CD4-positive, alpha-beta T cell (primary cell): ENCODE measurements around the gene HEY2. TPM values are rescaled to one million over a fixed set of nuclear protein-coding genes. Genes with fewer than 3 reads are reported as not detected.

Experiments
- ATAC-seq: fragments of 200-7000 bp; cut with Tn5 transposase; one replicate; pipeline ENCODE4 v1.10.0; 2022; ENCODE audit warnings: mild to moderate bottlenecking; ENCODE audit not compliant: poor library complexity
- CTCF ChIA-PET: fragments of 350-600 bp; sonication (Branson Sonifier 250); formaldehyde crosslinking; loops from one replicate; lab custom pipeline; 2021; ENCODE audit warnings: antibody characterized with exemption, inconsistent platforms; lab: Charles Lee
- POLR2A ChIA-PET: fragments of 350-600 bp; sonication (Branson Sonifier 250); formaldehyde crosslinking; loops from one replicate; lab custom pipeline; 2021; ENCODE audit warnings: antibody characterized with exemption, inconsistent platforms; lab: Charles Lee
- DNase-seq, 14 experiments: peaks; one replicate each; pipeline ENCODE4 v3.0.0-alpha.2; 2013 to 2020; ENCODE audit warnings: mixed read lengths in 2 of 14
- H3K27ac ChIP-seq, 2 donors: one replicate each; pipeline versions ENCODE4 v1.5.1 to v1.7.0; 2013; ENCODE audit warnings: low read length in 2 of 2, low read depth in 1 of 2, mild to moderate bottlenecking in 1 of 2
- H3K27me3 ChIP-seq, 2 experiments: 1 replicate in 1 of 2; 2 replicates in 1 of 2; pipeline versions ENCODE4 v1.6.1 to v1.7.0; 2013; ENCODE audit warnings: low read length in 2 of 2, control low read depth in 1 of 2, mild to moderate bottlenecking in 1 of 2, moderate library complexity in 1 of 2; ENCODE audit not compliant: insufficient read depth in 2 of 2, control insufficient read depth in 1 of 2
- H3K36me3 ChIP-seq: one replicate; pipeline ENCODE4 v1.6.1; 2013; ENCODE audit warnings: low read length, control low read depth; ENCODE audit not compliant: insufficient read depth
- H3K4me1 ChIP-seq: one replicate; pipeline ENCODE4 v1.6.1; 2013; ENCODE audit warnings: low read length, control low read depth; ENCODE audit not compliant: insufficient read depth
- H3K4me3 ChIP-seq: one replicate; pipeline ENCODE4 v1.5.1; 2013; ENCODE audit warnings: mild to moderate bottlenecking, low read length, moderate library complexity
- H3K9me3 ChIP-seq, 2 experiments: 1 replicate in 1 of 2; 2 replicates in 1 of 2; pipeline versions ENCODE4 v1.6.1 to v1.7.0; 2013; ENCODE audit warnings: low read length in 2 of 2, mild to moderate bottlenecking in 2 of 2, control low read depth in 1 of 2, moderate library complexity in 1 of 2; ENCODE audit not compliant: control insufficient read depth in 1 of 2, insufficient read depth in 1 of 2
- H3K27ac Mint-ChIP-seq: one replicate; pipeline ENCODE4 v1.8.0; 2020; ENCODE audit warnings: mixed read lengths
- H3K27me3 Mint-ChIP-seq: one replicate; pipeline ENCODE4 v1.8.0; 2021; ENCODE audit warnings: mixed read lengths
- H3K36me3 Mint-ChIP-seq: one replicate; pipeline ENCODE4 v1.8.0; 2021; ENCODE audit warnings: low read depth, mixed read lengths
- H3K4me1 Mint-ChIP-seq: one replicate; pipeline ENCODE4 v1.8.0; 2021; ENCODE audit warnings: low read depth, mixed read lengths
- H3K4me3 Mint-ChIP-seq: one replicate; pipeline ENCODE4 v1.8.0; 2020; ENCODE audit warnings: mild to moderate bottlenecking, mixed read lengths
- H3K9me3 Mint-ChIP-seq: one replicate; pipeline ENCODE4 v1.8.0; 2020; ENCODE audit warnings: mixed read lengths
- intact Hi-C, 2 experiments: fragments of 100-400 bp; cut with DNase I in 1 of 2; cut with micrococcal nuclease in 1 of 2; formaldehyde crosslinking; loops; one replicate each; pipeline versions ENCODE4 v1.15.1 to v1.9.0; 2023 to 2025; cut with DNase I, micrococcal nuclease
- total RNA-seq, 174 experiments: library from RNA in 2 of 174; stranded (reverse) in 2 of 174; gene quantifications; one replicate each; pipeline ENCODE4 v1.2.3 and lab custom pipeline; 2021 to 2026
- TF ChIP-seq, protein P1 (sequence below): fragments of 200-600 bp; IDR thresholded peaks from one replicate; pipeline ENCODE4 v1.8.0; 2022; ENCODE audit warnings: antibody characterized with exemption, mild to moderate bottlenecking

HEY2 gene
- total RNA-seq, 2 experiments from 2014 or later = 0.08 to 0.30 TPM

DNA sequence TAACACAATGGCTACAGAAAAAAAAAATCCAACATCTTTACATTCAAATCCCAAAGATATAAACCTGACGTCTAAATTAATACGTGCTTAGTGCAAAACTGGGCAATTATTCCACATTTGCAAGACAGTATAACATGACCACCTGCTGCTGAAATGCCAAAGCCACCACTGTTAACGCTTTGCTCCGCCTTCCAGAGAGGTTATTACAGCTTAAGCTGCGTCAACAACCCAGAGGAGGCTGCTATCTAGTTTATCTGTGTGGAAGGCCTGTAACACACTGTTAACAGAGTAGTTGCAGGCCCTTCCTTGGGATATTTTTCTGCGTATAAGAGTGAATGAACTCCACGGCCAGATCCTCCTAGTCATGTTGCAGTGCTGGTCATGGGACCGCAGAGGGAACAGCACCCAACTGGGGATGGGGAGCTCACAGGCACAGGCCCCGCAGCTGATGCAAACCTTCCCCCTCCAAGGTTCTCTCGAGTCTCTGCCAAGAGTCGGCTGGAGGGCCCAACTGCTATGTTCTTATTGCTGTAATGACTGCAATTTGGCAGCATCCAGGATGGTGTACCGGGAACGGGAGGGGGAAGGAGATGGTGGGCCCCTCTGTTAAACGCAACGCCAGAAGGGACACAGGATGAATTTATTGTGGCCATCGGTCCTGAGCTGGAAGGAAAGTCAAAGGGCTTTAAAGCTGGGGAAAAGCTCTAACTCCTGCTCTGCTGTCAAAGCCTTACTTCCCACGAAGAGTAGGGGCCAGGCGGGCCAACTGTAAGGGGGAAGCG is 40.3 kb downstream of the HEY2 start:
- Histone ChIP-seq H3K27ac (peak overlapping the region; percentile 82 to 86), H3K27me3 (no peaks in the 10 kb centered on the region), H3K36me3 (peaks cover 7% of the 10 kb centered on the region), H3K4me1 (peaks cover 25% of the 10 kb centered on the region), H3K9me3 (no peaks in the 10 kb centered on the region), H3K4me3 (peak overlapping the region; percentile 83)
- no peaks in the 10 kb centered on the region for H3K9me3 Mint-ChIP-seq
- CTCF ChIA-PET = interaction anchor here (0.8 to 3.8 kb wide), 10 partner anchors 8 to 1727 kb away, joined by 3 to 72 read pairs (median 4); partner anchors contain the start of gene HINT3
- TF ChIP-seq, protein P1, sequence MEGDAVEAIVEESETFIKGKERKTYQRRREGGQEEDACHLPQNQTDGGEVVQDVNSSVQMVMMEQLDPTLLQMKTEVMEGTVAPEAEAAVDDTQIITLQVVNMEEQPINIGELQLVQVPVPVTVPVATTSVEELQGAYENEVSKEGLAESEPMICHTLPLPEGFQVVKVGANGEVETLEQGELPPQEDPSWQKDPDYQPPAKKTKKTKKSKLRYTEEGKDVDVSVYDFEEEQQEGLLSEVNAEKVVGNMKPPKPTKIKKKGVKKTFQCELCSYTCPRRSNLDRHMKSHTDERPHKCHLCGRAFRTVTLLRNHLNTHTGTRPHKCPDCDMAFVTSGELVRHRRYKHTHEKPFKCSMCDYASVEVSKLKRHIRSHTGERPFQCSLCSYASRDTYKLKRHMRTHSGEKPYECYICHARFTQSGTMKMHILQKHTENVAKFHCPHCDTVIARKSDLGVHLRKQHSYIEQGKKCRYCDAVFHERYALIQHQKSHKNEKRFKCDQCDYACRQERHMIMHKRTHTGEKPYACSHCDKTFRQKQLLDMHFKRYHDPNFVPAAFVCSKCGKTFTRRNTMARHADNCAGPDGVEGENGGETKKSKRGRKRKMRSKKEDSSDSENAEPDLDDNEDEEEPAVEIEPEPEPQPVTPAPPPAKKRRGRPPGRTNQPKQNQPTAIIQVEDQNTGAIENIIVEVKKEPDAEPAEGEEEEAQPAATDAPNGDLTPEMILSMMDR = no peak
- H3K4me3 Mint-ChIP-seq = peak overlapping the region; percentile 94
- ATAC-seq = peak; percentile 57
- no peaks in the 10 kb centered on the region for H3K27me3 Mint-ChIP-seq
- intact Hi-C loops = loop anchor here (2.0 to 10.0 kb wide), 3 partner anchors 39 to 1475 kb away; partner anchors contain the start of gene RNF146 (in 1 of the 2)
- peak overlapping the region; percentile 99 for H3K27ac Mint-ChIP-seq
- H3K4me1 Mint-ChIP-seq = peaks cover 57% of the 10 kb centered on the region
- peaks cover 28% of the 10 kb centered on the region for H3K36me3 Mint-ChIP-seq
- POLR2A ChIA-PET = interaction anchor here (0.6 to 4.7 kb wide), 45 partner anchors 8 to 1726 kb away, joined by 3 to 528 read pairs (median 7); partner anchors contain the start of genes ECHDC1, HDDC2, HEY2 and HINT3
- DNase-seq = peak; percentile 24 to 67 (median 44)

- Mint-ChIP-seq H3K9me3 (no peaks in the 10 kb centered on the region), H3K27ac (peak within 1 kb of the TSS; percentile 99), H3K4me1 (peaks cover 61% of the 10 kb centered on the region), H3K27me3 (no peaks in the 10 kb centered on the region), H3K36me3 (peaks cover 28% of the 10 kb centered on the region), H3K4me3 (peak within 1 kb of the TSS; percentile 94)
- POLR2A ChIA-PET = interaction anchor here (0.5 to 4.7 kb wide), 62 partner anchors 9 to 1725 kb away, joined by 3 to 528 read pairs (median 6); partner anchors contain the start of genes ECHDC1, HDDC2, HEY2 and HINT3
- Histone ChIP-seq H3K36me3 (peaks cover 7% of the 10 kb centered on the region), H3K27ac (peak within 1 kb of the TSS; percentile 82 to 86), H3K4me1 (peaks cover 25% of the 10 kb centered on the region), H3K9me3 (no peaks in the 10 kb centered on the region), H3K27me3 (no peaks in the 10 kb centered on the region), H3K4me3 (peak within 1 kb of the TSS; percentile 83)
- ATAC-seq = peak; percentile 74
- DNase-seq = peak; percentile 68 to 91 (median 79)
- CTCF ChIA-PET = interaction anchor here (0.9 to 3.8 kb wide), 14 partner anchors 9 to 1726 kb away, joined by 3 to 72 read pairs (median 4); partner anchors contain the start of genes HDDC2 and HINT3
- intact Hi-C loops = loop anchor here (1.0 to 5.0 kb wide), 5 partner anchors 9 to 167 kb away; no protein-coding TSS in a partner anchor
- TF ChIP-seq, protein P1 = no peak
Observed at GRCh38 chr6:125790358-125791150, 41.1 kb downstream of the HEY2 start, which contains the start of gene NCOA7. NCOA7 (plus strand) TSS chr6:125790960; CDS start chr6:125815355, 24,395 bp downstream.
